HG02678 (cell line): ENCODE measurements around the gene CEP131.

Source experiments
- ATAC-seq: cut with Tn5 transposase; IDR thresholded peaks from one replicate; pipeline ENCODE4 v1.9.1; 2021; ENCODE audit warnings: mild to moderate bottlenecking, moderate library complexity; ENCODE audit not compliant: unreplicated experiment

Gene CEP131

GRCh38 chr17:81251709-81252301 lies 29.0 kb upstream of the CEP131 start:
- no peak for ATAC-seq

- ATAC-seq: no peak
These were observed 28.4 kb upstream of the CEP131 start for GRCh38 chr17:81251094-81251708.

- no peak for ATAC-seq
These were observed 27.7 kb upstream of the CEP131 start for GRCh38 chr17:81250286-81251093.

GRCh38 chr17:81249223-81250040 lies 26.7 kb upstream of the CEP131 start:
- ATAC-seq: no peak

- ATAC-seq: no peak
These were observed 25.9 kb upstream of the CEP131 start for GRCh38 chr17:81248649-81249048.

GRCh38 chr17:81247339-81247990 lies 24.7 kb upstream of the CEP131 start:
- no peak for ATAC-seq

- ATAC-seq: no peak
These were observed 24.0 kb upstream of the CEP131 start for GRCh38 chr17:81246679-81247338.

GRCh38 chr17:81246343-81246670 lies 23.5 kb upstream of the CEP131 start:
- no peak for ATAC-seq

GRCh38 chr17:81245665-81246342 lies 23.0 kb upstream of the CEP131 start:
- no peak for ATAC-seq

GRCh38 chr17:81245024-81245664 lies 22.4 kb upstream of the CEP131 start:
- ATAC-seq: no peak

GRCh38 chr17:81244358-81245023 lies 21.7 kb upstream of the CEP131 start:
- no peak for ATAC-seq

- ATAC-seq: no peak
These were observed 20.5 kb upstream of the CEP131 start for GRCh38 chr17:81243333-81243664.

GRCh38 chr17:81242421-81243332 lies 19.9 kb upstream of the CEP131 start:
- ATAC-seq: no peak

GRCh38 chr17:81241648-81242420 lies 19.1 kb upstream of the CEP131 start:
- no peak for ATAC-seq

GRCh38 chr17:81241203-81241602 lies 18.4 kb upstream of the CEP131 start:
- ATAC-seq: no peak

GRCh38 chr17:81240761-81241160 lies 18.0 kb upstream of the CEP131 start:
- ATAC-seq: no peak
